Mesendoderm (in vitro differentiated cells): ENCODE data around the gene GMPPA.
A peak's percentile ranks its signal among the peaks of the same experiment; 100 is the strongest.

Experiments used
- DNase-seq: peaks from one replicate; pipeline ENCODE4 v3.0.0; 2013
- H2AK5ac ChIP-seq: 2 replicates; pipeline ENCODE4 v1.6.1; 2013; ENCODE audit warnings: low read length, inconsistent platforms
- H2BK120ac ChIP-seq: 2 replicates; pipeline ENCODE4 v1.6.1; 2013; ENCODE audit warnings: low read depth, mild to moderate bottlenecking, low read length, moderate library complexity, mixed read lengths
- H2BK15ac ChIP-seq: replicated peaks from 2 replicates; pipeline ENCODE4 v1.6.1; 2013; ENCODE audit warnings: low read depth, mild to moderate bottlenecking, moderate library complexity
- H2BK5ac ChIP-seq: 2 replicates; pipeline ENCODE4 v1.6.1; 2013; ENCODE audit warnings: low read length, inconsistent platforms
- H3K18ac ChIP-seq: 2 replicates; pipeline ENCODE4 v1.6.1; 2013; ENCODE audit warnings: mild to moderate bottlenecking, low read length, mixed read lengths
- H3K23ac ChIP-seq: one replicate; pipeline ENCODE4 v1.6.1; 2013; ENCODE audit warnings: low read length
- H3K27ac ChIP-seq: 2 replicates; pipeline ENCODE4 v1.5.1; 2013; ENCODE audit warnings: low read depth, mild to moderate bottlenecking, inconsistent platforms, low read length, moderate library complexity
- H3K27me3 ChIP-seq: 2 replicates; pipeline ENCODE4 v1.6.1; 2013; ENCODE audit warnings: low read length, control low read depth, mild to moderate bottlenecking, inconsistent platforms; ENCODE audit not compliant: insufficient read depth, poor library complexity
- H3K36me3 ChIP-seq: 2 replicates; pipeline ENCODE4 v1.6.1; 2013; ENCODE audit warnings: low read length, inconsistent platforms; ENCODE audit not compliant: control insufficient read depth, insufficient read depth
- H3K4ac ChIP-seq: one replicate; pipeline ENCODE4 v1.6.1; 2013; ENCODE audit warnings: low read depth, mild to moderate bottlenecking, low read length, moderate library complexity
- H3K4me1 ChIP-seq: 2 replicates; pipeline ENCODE4 v1.6.1; 2013; ENCODE audit warnings: low read depth, low read length, inconsistent platforms; ENCODE audit not compliant: control insufficient read depth
- H3K4me2 ChIP-seq: 2 replicates; pipeline ENCODE4 v1.6.1; 2013; ENCODE audit warnings: low read length
- H3K4me3 ChIP-seq: 2 replicates; pipeline ENCODE4 v1.5.1; 2013; ENCODE audit warnings: mild to moderate bottlenecking, low read length
- H3K56ac ChIP-seq: one replicate; pipeline ENCODE4 v1.6.1; 2013; ENCODE audit warnings: low read length
- H3K79me1 ChIP-seq: 2 replicates; pipeline ENCODE4 v1.6.1; 2013; ENCODE audit warnings: low read length, inconsistent platforms
- H3K79me2 ChIP-seq: 2 replicates; pipeline ENCODE4 v1.6.1; 2013; ENCODE audit warnings: mild to moderate bottlenecking, low read length; ENCODE audit not compliant: control insufficient read depth, insufficient read depth
- H3K9ac ChIP-seq: 2 replicates; pipeline ENCODE4 v1.6.1; 2013; ENCODE audit warnings: low read length, inconsistent platforms
- H4K5ac ChIP-seq: one replicate; pipeline ENCODE4 v1.6.1; 2013; ENCODE audit warnings: low read length
- H4K8ac ChIP-seq: one replicate; pipeline ENCODE4 v1.6.1; 2013; ENCODE audit warnings: low read depth, mild to moderate bottlenecking, control low read depth, low read length, moderate library complexity
- WGBS: extraction: QIAGEN DNeasy Blood & Tissue Kit; methylation state at CpG from one replicate; pipeline ENCODE4 v1.1.7; 2013; ENCODE audit warnings: low lambda C conversion rate, missing lambda C conversion rate; ENCODE audit not compliant: insufficient coverage; ENCODE audit errors: extremely low coverage; 5-methylcytosine and 5-hydroxymethylcytosine counted together

Gene GMPPA

DNA sequence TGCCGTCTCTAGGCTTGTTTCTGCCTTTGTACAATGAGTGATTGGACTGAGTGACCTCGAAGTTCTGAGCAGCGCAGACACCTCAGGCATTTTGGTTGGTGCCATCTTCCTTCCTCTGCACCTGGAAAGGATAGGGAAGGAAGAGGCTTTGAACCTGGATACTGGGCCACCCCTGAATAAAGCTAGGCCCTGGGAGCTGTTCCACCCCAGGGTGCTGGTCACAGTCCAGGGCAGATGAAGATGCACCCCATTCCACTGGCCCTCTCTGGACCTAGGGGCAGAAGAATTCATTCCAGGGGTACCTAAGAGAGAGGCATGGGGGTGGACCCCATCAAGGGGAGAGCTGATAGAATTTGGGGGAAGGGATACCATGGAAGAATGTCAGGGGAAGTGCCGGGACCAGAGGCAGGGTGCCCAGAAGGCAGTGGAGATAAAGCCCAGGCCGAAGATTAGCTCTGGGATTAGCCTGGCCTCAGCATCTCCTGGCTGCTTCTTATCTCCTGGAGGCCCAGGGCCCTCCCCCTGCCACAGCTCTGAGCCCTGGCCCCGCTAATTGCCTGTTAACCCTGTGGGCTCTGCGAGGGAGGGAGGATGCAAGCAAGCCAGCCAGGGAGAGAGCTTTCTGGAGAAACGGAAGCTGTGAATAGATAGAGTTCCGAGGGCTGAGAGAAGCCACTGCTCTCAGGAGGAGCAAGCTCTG lies 27.0 kb downstream of the GMPPA start:
- Histone ChIP-seq H3K4me3 (no peak overlapping the region), H2AK5ac (no peak overlapping the region), H3K4ac (no peak overlapping the region), H3K27ac (no peak overlapping the region), H3K79me1 (no peaks in the 10 kb centered on the region), H2BK15ac (no peak overlapping the region), H3K27me3 (no peaks in the 10 kb centered on the region), H2BK120ac (no peak overlapping the region), H4K5ac (no peak overlapping the region), H3K23ac (no peak overlapping the region), H3K36me3 (no peaks in the 10 kb centered on the region), H3K79me2 (no peaks in the 10 kb centered on the region), H4K8ac (no peak overlapping the region), H2BK5ac (no peak overlapping the region), H3K4me1 (peaks cover 11% of the 10 kb centered on the region), H3K4me2 (no peak overlapping the region), H3K9ac (no peak overlapping the region), H3K18ac (no peak overlapping the region), H3K56ac (peak overlapping the region; percentile 66)
- DNase-seq = peak; percentile 95
- WGBS = no CpG with 5 or more reads among the region's 9 CpGs

- H3K9ac ChIP-seq = peak overlapping the region; percentile 18
- H3K4me3 ChIP-seq = no peak overlapping the region
- H3K23ac ChIP-seq = no peak overlapping the region
- H3K36me3 ChIP-seq = no peaks in the 10 kb centered on the region
- no peak overlapping the region for H2BK15ac ChIP-seq
- H3K4me2 ChIP-seq = no peak overlapping the region
- no peaks in the 10 kb centered on the region for H3K79me1 ChIP-seq
- H3K4ac ChIP-seq = no peak overlapping the region
- H4K5ac ChIP-seq = no peak overlapping the region
- no peak overlapping the region for H3K27ac ChIP-seq
- H4K8ac ChIP-seq = no peak overlapping the region
- no peak for DNase-seq
- H2AK5ac ChIP-seq = peak overlapping the region; percentile 92
- no peaks in the 10 kb centered on the region for H3K27me3 ChIP-seq
- peak overlapping the region; percentile 66 for H3K56ac ChIP-seq
- H2BK120ac ChIP-seq = no peak overlapping the region
- H3K18ac ChIP-seq = no peak overlapping the region
- no peak overlapping the region for H2BK5ac ChIP-seq
- peaks cover 11% of the 10 kb centered on the region for H3K4me1 ChIP-seq
- H3K79me2 ChIP-seq = no peaks in the 10 kb centered on the region
- WGBS = no CpG with 5 or more reads among the region's 11 CpGs
These were observed 27.8 kb downstream of the GMPPA start for GRCh38 chr2:219526320-219527075.

DNA sequence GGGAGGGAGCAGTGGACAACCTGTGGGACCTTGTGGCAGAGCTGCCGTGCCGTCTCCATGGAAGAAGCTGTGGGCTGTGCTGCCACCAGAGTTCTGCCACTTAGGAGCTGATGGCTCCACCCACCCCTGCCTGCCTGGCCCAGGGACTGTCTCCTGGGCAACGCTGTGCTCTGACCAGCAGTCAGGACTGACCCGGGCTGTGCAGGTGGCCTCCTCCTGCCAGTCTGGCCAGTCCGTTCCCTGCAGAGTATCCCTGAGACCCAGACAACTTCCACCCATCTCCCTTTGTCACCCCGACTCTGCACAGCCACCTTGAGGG lies 28.3 kb downstream of the GMPPA start:
- no peak for DNase-seq
- Histone ChIP-seq H3K4ac (no peak overlapping the region), H2BK5ac (no peak overlapping the region), H3K56ac (peak overlapping the region; percentile 1), H3K36me3 (no peaks in the 10 kb centered on the region), H3K4me2 (no peak overlapping the region), H4K5ac (no peak overlapping the region), H3K9ac (no peak overlapping the region), H3K27me3 (no peaks in the 10 kb centered on the region), H3K4me1 (peaks cover 8% of the 10 kb centered on the region), H3K4me3 (no peak overlapping the region), H3K23ac (no peak overlapping the region), H3K27ac (no peak overlapping the region), H3K18ac (no peak overlapping the region), H2BK120ac (no peak overlapping the region), H2AK5ac (peak overlapping the region; percentile 72), H3K79me2 (no peaks in the 10 kb centered on the region), H4K8ac (no peak overlapping the region), H2BK15ac (no peak overlapping the region), H3K79me1 (no peaks in the 10 kb centered on the region)
- WGBS = no CpG with 5 or more reads among the region's 6 CpGs

- peaks cover 8% of the 10 kb centered on the region for H3K4me1 ChIP-seq
- no peak overlapping the region for H2BK15ac ChIP-seq
- H3K4me2 ChIP-seq = no peak overlapping the region
- H2BK120ac ChIP-seq = no peak overlapping the region
- no peak overlapping the region for H3K4ac ChIP-seq
- no peak overlapping the region for H4K8ac ChIP-seq
- peak overlapping the region; percentile 72 for H2AK5ac ChIP-seq
- no peaks in the 10 kb centered on the region for H3K79me2 ChIP-seq
- H3K4me3 ChIP-seq = no peak overlapping the region
- H3K18ac ChIP-seq = no peak overlapping the region
- DNase-seq = no peak
- no peak overlapping the region for H3K27ac ChIP-seq
- H3K79me1 ChIP-seq = no peaks in the 10 kb centered on the region
- H3K36me3 ChIP-seq = no peaks in the 10 kb centered on the region
- WGBS = no CpG with 5 or more reads among the region's 5 CpGs
- no peak overlapping the region for H3K23ac ChIP-seq
- H4K5ac ChIP-seq = no peak overlapping the region
- H2BK5ac ChIP-seq = no peak overlapping the region
- H3K9ac ChIP-seq = no peak overlapping the region
- H3K27me3 ChIP-seq = no peaks in the 10 kb centered on the region
- peak overlapping the region; percentile 1 for H3K56ac ChIP-seq
These were observed 28.8 kb downstream of the GMPPA start for GRCh38 chr2:219527472-219527871.

- no peak overlapping the region for H3K27ac ChIP-seq
- no CpG with 5 or more reads among the region's 21 CpGs for whole genome bisulfite sequencing
- no peaks in the 10 kb centered on the region for H3K79me1 ChIP-seq
- no peaks in the 10 kb centered on the region for H3K79me2 ChIP-seq
- H3K4me1 ChIP-seq = peaks cover 6% of the 10 kb centered on the region
- H3K4me3 ChIP-seq = no peak overlapping the region
- DNase-seq = peak; percentile 87
- H3K23ac ChIP-seq = no peak overlapping the region
- H3K18ac ChIP-seq = no peak overlapping the region
- H4K8ac ChIP-seq = no peak overlapping the region
- no peak overlapping the region for H2AK5ac ChIP-seq
- H4K5ac ChIP-seq = no peak overlapping the region
- H3K56ac ChIP-seq = peak overlapping the region; percentile 46
- H3K9ac ChIP-seq = peak overlapping the region; percentile 20
- no peaks in the 10 kb centered on the region for H3K36me3 ChIP-seq
- no peaks in the 10 kb centered on the region for H3K27me3 ChIP-seq
- peak overlapping the region; percentile 45 for H3K4me2 ChIP-seq
- no peak overlapping the region for H2BK15ac ChIP-seq
- H3K4ac ChIP-seq = no peak overlapping the region
- no peak overlapping the region for H2BK5ac ChIP-seq
- H2BK120ac ChIP-seq = no peak overlapping the region
These were observed 31.6 kb downstream of the GMPPA start for GRCh38 chr2:219530048-219530963.
